Activated CD4-positive, CD25-positive, alpha-beta regulatory T cell treated with anti-CD3 and anti-CD28 coated beads, Interleukin-2, amount 50 U/mL, for 24 hours (primary cell): ENCODE data around the gene SPX.

Experiments used
- ATAC-seq, 2 donors: fragments of 150-1000 bp; cut with Tn5 transposase; one replicate each; pipeline ENCODE4 v1.10.0; 2021; ENCODE audit warnings: mild to moderate bottlenecking in 1 of 2, moderate library complexity in 1 of 2

The SPX gene

DNA sequence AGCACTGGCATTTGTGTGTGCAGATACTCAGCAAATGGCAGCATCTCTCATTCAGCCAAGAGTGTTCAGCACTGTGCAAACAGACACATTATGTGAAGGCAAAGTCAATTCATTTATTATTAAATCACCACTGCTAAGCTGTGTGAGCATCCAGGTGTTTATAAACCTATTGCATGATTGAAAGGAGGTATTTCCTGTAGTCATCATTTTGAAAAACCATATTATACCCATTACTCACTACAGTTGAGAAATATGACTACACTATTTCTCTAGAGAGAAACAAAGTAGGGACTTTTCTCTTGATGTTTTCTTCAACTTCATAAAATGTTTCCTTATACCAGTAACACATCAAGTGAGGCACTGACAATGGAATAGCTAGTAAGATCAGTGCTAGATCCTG, 13.7 kb downstream of the SPX start:
- ATAC-seq = peak; percentile 77 to 92

- ATAC-seq = no peak
Observed at GRCh38 chr12:21541773-21542172, 15.7 kb downstream of the SPX start.

- no peak for ATAC-seq
Observed at GRCh38 chr12:21542403-21542802, 16.3 kb downstream of the SPX start.

GRCh38 chr12:21543151-21543550, 17.1 kb downstream of the SPX start:
- no peak for ATAC-seq

DNA sequence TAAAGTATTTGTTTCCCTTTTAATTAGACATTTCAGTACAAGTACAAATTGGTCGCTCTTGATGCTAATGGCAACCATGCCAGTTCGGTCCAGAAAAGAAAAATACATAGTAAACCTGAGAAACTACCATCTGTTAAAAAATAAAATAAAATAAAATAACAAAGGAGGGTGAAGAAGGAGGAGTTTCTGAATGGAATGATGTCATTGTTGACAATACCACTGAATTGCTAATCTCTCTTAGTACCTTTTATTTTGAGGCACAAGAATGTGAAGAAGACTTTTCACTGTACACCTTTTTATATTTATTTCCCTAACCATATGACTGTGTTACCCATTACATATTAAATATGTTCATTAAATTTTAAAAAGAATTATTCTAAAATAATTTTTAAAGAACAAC, 19.5 kb downstream of the SPX start:
- no peak for ATAC-seq

- no peak for ATAC-seq
Observed at GRCh38 chr12:21546716-21547115, 20.6 kb downstream of the SPX start.

GRCh38 chr12:21547437-21547836, 21.3 kb downstream of the SPX start:
- ATAC-seq = peak; percentile 58 to 64

DNA sequence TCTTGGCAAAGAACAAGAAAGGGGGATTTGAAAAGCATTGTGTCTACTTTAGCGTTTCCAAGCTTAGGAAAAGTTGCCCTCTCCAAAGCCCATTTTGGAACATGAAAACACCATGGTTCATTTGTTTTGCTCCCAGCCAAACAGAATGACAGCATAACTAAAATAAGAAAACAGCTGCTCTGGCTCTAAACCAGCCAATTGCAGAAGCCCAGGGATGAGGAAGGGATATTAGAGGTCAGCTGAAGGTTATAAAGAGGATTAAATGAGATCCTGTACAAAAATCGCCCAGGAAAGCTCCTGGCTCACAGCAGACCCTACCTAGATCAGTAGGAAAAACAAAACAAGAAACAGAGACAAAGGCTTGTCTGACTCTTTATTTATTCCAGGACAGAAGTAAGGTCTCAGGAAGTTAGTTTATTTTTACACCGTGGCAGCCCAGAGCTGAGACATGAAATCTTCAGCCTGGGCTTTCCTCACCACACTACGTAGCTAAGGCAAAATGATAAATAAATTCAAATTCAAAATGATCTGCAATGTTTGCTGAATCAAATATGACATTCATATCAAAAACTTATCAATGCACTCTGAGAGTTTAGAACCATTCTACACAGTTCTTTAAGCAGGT, 25.9 kb downstream of the SPX start:
- ATAC-seq = no peak

DNA sequence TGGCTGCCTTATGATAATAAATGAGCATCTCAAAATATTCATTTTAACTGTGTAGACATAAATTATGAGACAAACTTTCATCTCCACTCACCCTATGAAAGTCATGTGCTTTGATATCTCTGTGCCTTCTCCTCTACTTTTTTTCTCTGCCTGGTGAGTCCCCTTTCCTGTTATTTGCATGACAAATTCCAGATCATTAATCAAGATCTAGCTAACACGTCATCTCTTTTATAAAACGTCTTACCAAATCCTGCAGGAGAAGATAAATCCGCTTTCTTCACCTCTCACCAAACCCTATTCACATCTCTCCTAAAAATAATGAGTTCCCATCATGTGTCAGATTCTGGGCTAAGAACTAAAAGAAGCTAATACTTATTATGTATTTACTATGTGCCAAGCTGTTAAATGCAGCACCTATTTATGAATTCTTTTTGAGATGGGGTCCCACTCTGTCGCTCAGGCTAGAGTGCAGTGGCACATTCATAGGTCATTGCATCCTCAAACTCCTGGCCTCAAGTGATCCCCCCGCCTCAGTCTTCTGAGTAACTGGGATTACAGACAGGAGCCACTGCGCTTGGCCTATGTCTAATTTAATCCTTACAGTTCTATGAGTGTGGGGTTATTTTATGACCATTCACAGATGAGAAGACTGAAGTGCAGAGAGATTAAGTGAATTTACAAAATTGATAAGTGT, 26.7 kb downstream of the SPX start:
- ATAC-seq = no peak

GRCh38 chr12:21553329-21553675, 27.2 kb downstream of the SPX start:
- no peak for ATAC-seq

- ATAC-seq = peak; percentile 21 to 47
Observed at GRCh38 chr12:21558100-21558679, 32.1 kb downstream of the SPX start.

GRCh38 chr12:21559855-21560569, 33.9 kb downstream of the SPX start:
- peak; percentile 61 to 67 for ATAC-seq

DNA sequence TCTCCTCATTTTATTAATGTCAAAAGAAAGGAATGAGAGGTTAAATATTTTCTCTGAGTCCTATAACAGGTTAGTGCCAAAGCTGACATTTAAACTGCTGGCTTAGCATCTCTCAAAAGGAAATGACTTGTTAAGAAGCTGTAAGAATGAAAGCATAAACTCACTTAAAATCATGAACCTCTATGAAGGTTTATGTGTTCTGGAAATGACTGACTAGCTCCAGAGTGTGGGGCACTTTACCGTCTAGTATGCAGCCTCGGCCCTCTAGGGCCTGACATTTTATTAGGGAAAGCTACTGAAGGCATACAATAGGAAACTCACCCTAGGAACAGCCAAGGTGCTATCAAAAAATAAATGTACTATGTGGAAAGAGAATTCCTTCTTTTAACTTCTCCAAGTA, 35.1 kb downstream of the SPX start:
- ATAC-seq = peak in 1 of 2 donors; percentile 50

GRCh38 chr12:21562859-21563258, 36.8 kb downstream of the SPX start:
- no peak for ATAC-seq

DNA sequence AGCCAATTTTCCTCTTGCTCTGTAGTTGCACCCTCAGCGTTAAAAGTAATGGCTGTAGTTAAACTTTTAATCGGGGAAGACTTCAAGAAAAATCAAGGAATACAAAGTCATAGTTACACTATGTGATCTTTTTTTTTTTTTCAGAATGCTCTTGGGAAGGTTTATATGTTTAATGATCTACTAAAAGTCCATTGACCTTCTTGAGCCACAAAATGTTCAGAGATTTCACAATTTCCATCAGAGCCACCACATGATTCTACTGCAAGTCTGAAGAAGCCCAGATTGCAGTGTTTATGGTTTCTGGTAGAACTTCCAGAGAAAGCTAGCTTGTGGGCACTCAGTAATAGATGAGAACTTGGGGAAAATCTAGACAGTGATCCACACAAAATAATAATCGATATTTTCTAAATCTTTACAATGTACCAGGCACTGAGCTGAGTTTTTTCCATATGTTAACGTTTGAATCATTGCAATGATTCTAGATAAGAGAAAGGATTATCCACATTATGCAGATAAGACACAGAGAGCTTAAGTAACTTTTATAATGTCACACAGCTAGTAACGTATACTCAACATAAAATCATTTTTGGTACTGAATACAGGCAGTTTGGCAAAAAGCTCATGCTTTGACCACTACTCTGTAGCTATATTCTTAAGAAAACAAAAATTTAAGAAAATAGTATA, 40.3 kb downstream of the SPX start:
- no peak for ATAC-seq

- no peak for ATAC-seq
Observed at GRCh38 chr12:21566907-21567394, 40.9 kb downstream of the SPX start.

DNA sequence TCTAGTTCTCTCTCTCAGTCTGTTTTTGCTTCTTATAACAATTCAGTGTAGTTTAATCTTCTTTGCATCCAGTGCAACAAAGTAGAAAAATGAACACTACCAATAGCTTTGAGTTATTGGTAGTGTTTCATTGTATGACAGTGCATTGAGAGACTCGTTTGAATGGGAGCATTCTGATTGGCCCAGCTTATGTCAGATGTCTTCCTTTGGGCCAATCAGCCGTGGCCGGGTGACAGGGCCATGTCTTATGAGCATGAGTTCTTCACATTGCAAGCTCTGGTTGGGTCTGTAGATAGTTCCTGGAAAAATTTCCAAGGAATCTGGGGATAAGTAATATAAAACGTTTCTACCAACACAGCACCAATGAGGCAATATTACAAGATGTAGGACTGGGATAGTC, 42.0 kb downstream of the SPX start:
- ATAC-seq = no peak

GRCh38 chr12:21571046-21571445, 45.0 kb downstream of the SPX start:
- no peak for ATAC-seq

- no peak for ATAC-seq
Observed at GRCh38 chr12:21573733-21574358, 47.8 kb downstream of the SPX start.

GRCh38 chr12:21576431-21576830, 50.3 kb downstream of the SPX start:
- no peak for ATAC-seq

DNA sequence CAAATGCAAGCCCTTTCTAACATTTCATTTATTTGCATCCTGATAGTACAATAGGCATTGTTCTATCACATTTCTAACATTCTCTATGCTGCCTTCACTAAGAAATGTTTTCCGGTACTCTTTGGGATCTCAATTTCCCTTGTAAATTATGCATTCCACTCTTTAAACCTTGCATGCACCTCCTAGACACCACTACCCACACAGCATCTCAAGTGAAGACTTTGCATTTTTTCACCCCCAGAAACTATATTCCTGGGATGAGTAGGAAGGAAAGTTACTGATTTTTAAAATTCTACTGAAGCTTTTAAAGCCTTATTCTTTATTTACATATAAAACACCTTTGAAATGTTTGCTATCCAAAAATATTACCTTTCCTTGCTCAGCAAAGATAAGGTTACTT, 51.4 kb downstream of the SPX start:
- ATAC-seq = no peak

DNA sequence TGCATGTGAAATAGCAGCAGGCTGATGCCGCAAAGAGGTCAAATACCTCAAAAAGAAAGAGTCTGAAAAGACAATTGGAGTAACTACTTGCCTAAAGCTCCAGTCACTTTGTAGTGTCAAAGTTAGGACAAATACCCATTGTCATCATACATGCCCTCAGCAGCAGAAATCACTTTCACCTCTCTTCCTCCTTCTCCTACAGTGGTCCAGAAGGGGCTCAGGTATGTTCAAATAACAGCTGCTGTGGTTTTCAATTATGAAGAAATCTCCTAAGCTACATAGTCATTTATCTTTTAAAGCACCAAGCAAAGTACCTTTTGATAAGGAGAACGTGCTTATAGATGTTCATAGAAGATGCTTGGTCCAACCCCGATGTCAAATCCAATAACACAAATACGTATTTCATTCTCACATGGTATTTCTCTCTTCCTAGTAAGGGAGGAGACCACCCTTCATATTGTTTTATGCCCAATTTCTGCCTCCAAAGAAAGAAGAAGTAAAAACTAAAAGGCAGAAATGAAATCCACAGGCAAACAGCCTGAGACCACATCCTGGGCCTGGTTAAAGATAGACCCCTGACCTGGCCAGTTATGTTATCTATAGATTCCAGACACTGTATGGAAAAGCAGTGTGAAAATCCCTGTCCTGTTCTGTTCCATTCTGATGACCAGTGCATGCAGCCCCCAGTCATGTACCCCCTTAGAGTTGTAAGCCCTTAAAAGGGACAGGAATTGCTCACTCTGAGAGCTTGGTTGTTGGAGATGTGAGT, 54.8 kb downstream of the SPX start:
- ATAC-seq = no peak
